ENCODE measurements around the gene PTGR2.

GRCh38 chr14:73884438-73885190 is 33.0 kb downstream of the PTGR2 start:
- TF ChIP-seq, protein P1, sequence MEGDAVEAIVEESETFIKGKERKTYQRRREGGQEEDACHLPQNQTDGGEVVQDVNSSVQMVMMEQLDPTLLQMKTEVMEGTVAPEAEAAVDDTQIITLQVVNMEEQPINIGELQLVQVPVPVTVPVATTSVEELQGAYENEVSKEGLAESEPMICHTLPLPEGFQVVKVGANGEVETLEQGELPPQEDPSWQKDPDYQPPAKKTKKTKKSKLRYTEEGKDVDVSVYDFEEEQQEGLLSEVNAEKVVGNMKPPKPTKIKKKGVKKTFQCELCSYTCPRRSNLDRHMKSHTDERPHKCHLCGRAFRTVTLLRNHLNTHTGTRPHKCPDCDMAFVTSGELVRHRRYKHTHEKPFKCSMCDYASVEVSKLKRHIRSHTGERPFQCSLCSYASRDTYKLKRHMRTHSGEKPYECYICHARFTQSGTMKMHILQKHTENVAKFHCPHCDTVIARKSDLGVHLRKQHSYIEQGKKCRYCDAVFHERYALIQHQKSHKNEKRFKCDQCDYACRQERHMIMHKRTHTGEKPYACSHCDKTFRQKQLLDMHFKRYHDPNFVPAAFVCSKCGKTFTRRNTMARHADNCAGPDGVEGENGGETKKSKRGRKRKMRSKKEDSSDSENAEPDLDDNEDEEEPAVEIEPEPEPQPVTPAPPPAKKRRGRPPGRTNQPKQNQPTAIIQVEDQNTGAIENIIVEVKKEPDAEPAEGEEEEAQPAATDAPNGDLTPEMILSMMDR (IDR thresholded peaks at IDR 0.05; ENCODE audit: poor library complexity, severe bottlenecking): no peak
- TF ChIP-seq POLR2AphosphoS5 (IDR thresholded peaks at IDR 0.05) (no peak), EP300 (conservative IDR thresholded peaks at IDR 0.05; ENCODE audit: poor library complexity, severe bottlenecking) (no peak), EZH2 (IDR thresholded peaks at IDR 0.05; ENCODE audit: borderline replicate concordance, insufficient read depth, low read length, poor library complexity, severe bottlenecking) (no peak), TAF1 (IDR thresholded peaks at IDR 0.05; ENCODE audit: low read depth) (no peak), REST (IDR thresholded peaks at IDR 0.05; ENCODE audit: borderline replicate concordance) (no peak)

All from neural cell (in vitro differentiated cells).